ENCODE data around the gene DES. TPM values are rescaled to one million over a fixed set of nuclear protein-coding genes. Genes with fewer than 3 reads are reported as not detected.
"Not testable (repeated sequence)": the region's sequence is repeated elsewhere in the genome, so short reads cannot be mapped to it uniquely, and the experiment has no call there.

The DES gene
- total RNA-seq, 1 donor = 20.7 TPM

DNA sequence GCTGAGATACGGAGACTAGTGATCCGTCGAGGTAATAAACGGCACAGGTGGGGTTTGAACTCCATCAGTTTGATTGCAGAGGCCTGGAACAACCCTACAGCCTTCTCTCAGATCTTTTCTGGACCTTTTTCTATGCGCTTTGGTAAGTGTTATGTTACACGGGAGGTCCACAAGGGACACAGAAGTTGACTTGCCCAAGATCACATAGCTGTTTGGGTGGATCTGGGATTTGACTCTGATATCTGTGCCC is 29.3 kb upstream of the DES start:
- H3K4me3 ChIP-seq (ENCODE audit: low read depth, low read length) = peak overlapping the region; percentile 43
- no peak for DNase-seq (ENCODE audit: low read depth)
- TF ChIP-seq, protein P1, sequence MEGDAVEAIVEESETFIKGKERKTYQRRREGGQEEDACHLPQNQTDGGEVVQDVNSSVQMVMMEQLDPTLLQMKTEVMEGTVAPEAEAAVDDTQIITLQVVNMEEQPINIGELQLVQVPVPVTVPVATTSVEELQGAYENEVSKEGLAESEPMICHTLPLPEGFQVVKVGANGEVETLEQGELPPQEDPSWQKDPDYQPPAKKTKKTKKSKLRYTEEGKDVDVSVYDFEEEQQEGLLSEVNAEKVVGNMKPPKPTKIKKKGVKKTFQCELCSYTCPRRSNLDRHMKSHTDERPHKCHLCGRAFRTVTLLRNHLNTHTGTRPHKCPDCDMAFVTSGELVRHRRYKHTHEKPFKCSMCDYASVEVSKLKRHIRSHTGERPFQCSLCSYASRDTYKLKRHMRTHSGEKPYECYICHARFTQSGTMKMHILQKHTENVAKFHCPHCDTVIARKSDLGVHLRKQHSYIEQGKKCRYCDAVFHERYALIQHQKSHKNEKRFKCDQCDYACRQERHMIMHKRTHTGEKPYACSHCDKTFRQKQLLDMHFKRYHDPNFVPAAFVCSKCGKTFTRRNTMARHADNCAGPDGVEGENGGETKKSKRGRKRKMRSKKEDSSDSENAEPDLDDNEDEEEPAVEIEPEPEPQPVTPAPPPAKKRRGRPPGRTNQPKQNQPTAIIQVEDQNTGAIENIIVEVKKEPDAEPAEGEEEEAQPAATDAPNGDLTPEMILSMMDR (IDR thresholded peaks at IDR 0.05; ENCODE audit: insufficient read depth, low read depth, low read length) = no peak

DNA sequence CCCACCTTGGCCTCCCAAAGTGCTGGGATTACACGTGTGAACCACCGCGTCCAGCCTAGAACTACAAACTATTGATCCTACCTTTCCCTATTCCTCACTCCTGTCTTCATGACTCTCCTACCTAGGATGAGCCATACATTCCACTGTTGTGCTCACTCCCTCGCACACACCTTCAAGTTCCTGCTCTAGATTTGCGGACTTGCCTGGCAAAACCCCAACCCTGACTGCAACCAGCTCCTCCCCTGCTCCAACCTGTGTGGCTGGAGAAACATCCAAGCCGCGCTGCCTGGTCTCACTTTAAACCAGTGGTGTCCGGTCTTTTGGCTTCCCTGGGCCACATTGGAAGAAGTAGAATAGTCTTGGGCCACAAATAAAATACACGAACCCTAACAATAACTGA is 25.4 kb upstream of the DES start:
- H3K4me3 ChIP-seq (ENCODE audit: low read depth, low read length) = no peak overlapping the region
- DNase-seq (ENCODE audit: low read depth) = no peak
- TF ChIP-seq, protein P1 (IDR thresholded peaks at IDR 0.05; ENCODE audit: insufficient read depth, low read depth, low read length) = no peak

DNA sequence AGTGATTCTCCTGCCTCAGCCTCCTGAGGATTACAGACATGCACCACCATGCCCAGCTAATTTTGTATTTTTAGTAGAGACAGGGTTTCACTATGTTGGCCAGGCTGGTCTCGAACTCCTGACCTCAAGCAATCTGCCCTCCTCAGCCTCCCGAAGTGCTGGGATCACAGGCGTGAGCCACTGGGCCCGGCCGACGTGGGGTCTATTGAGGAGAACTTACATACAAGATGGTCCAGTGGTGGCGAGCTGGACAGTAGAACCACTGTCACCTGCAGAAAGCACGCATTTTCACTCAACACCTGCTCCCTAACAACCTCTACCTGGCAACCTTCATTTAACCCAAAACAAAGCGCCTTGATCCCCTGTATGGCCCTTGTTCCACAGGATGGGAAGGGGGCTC is 23.1 kb upstream of the DES start:
- not testable (repeated sequence) for H3K4me3 ChIP-seq (ENCODE audit: low read depth, low read length); DNase-seq (ENCODE audit: low read depth)

DNA sequence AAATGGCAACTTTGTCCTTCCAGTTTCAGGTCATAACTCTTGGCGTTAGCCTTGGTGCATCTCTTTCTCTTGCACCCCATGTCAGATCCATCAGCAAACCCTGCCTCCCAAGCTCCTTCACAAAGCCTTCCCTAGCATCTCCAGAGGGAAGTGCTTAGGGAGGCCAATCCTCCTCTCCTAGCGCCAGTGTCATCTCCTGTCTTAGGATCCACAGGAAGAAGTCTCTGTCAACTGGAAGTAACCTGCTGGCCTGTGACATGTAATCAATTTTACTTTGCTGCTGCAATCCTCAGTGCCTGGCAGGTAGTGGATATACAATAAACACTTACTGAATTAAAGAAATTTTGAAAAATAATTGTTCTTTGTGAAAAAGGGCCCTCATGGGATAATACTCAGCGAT is 22.6 kb upstream of the DES start:
- DNase-seq (ENCODE audit: low read depth) = no peak
- no peak overlapping the region for H3K4me3 ChIP-seq (ENCODE audit: low read depth, low read length)
- TF ChIP-seq, protein P1 (IDR thresholded peaks at IDR 0.05; ENCODE audit: insufficient read depth, low read depth, low read length) = no peak

DNA sequence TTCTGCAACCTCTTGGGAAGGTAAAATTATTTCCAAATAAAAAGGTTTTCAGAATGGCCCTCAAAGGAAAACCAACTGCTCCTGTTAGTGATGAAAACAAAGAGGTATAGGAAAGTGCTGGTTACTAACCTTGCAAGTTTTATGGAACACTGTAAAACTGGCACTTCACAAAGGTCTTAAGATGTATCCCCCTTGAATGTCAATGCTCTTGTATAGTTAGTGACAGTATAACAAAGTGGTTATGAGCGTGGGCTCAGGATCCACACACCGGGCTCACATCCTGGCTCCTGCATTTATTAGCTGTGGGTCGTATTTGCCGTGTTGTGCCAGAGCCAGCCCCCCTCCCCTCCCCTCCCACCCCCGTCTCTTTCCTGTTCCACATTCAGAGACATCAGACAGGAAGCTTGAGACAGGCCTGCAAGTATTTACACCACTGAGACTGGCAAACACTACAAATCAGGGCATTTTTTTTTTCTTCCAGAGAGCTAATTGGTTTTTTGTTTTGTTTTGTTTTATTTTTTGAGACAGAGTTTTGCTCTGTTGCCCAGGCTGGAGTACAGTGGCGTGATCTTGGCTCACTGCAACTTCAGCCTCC is 21.2 kb upstream of the DES start:
- TF ChIP-seq, protein P1 (IDR thresholded peaks at IDR 0.05; ENCODE audit: insufficient read depth, low read depth, low read length) = no peak
- H3K4me3 ChIP-seq (ENCODE audit: low read depth, low read length) = no peak overlapping the region
- DNase-seq (ENCODE audit: low read depth) = no peak

DNA sequence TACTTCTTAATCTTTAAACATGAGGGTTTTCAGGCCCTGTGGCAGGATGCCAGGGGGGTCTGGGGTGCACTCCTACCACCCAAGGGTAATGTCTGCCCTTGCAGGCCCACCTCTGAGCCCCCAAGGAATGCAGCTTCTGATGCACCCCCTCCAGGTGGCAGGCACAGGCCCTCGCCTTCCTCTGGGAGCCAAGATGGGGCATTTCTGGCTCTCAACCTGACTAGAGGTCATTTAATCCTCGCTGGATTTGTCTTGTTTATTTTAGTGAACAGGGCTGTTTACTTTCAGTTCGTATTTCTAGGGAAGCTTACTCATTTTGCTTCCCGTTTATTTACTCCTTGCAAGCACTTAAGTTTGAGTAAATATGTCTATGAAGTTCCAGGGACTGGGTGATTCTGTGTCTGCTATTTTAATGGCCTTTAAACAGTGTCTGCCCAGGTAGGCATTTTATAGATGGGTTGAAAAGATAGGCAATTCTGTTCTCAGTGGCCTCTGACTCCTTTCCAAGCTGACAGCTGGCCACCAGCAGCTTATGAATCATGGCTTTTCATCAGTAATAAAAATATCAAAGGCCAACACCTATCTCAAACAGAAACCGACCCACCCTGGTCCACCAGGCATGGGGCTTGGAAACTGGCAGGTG is 19.3 kb upstream of the DES start:
- TF ChIP-seq, protein P1 (IDR thresholded peaks at IDR 0.05; ENCODE audit: insufficient read depth, low read depth, low read length) = no peak
- peak; percentile 85 for DNase-seq (ENCODE audit: low read depth)
- H3K4me3 ChIP-seq (ENCODE audit: low read depth, low read length) = no peak overlapping the region

DNA sequence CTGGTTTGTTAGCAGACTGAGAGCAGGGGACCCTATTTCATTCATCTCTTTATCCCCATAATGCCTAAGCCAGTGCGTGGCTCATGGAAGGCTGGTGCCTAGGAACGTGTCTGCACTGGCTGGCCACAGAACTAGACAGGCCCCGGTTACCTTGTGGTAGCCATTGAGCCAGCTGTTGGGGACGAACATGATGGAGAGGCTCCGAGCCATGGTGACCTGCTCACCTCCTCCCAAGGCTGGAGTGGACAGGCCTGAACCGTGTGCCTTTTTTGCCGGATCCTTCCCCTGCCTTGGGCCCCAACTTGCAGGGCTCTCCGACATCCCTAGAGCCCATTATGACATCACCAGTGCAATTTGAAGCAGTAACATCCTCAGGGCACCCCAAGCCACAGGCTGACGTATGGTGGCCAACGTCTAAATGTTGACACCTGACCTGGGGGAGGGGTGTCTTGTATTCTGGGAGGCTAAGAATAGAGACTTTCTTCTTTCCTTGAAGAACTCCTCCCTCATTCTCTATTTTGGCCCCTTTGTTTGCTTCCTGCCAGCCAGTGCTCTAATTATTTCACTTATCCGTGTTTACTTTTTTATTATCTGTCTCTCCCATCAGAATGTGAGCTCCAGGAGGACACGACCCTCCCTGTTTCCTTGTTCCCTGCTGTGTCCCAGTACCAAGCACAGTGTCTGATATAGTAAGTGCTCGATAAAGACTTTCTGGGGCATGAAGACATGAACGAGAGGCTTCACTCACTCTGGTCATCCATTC is 18.3 kb upstream of the DES start:
- DNase-seq (ENCODE audit: low read depth) = no peak
- H3K4me3 ChIP-seq (ENCODE audit: low read depth, low read length) = no peak overlapping the region
- TF ChIP-seq, protein P1 (IDR thresholded peaks at IDR 0.05; ENCODE audit: insufficient read depth, low read depth, low read length) = no peak

Measured in fibroblast of villous mesenchyme (primary cell).